B cell (primary cell): ENCODE data around the gene CCDC6. TPM values are rescaled to one million over a fixed set of nuclear protein-coding genes. Genes with fewer than 3 reads are reported as not detected.

Experiments
- ATAC-seq: fragments of 200-7000 bp; cut with Tn5 transposase; one replicate; pipeline ENCODE4 v1.10.0; 2021; ENCODE audit warnings: low read depth, mild to moderate bottlenecking, moderate number of reproducible peaks, moderate library complexity
- CTCF ChIA-PET: fragments of 350-600 bp; sonication (Branson Sonifier 250); formaldehyde crosslinking; loops from one replicate; lab custom pipeline; 2021; ENCODE audit warnings: antibody characterized with exemption, inconsistent platforms; lab: Charles Lee
- POLR2A ChIA-PET: fragments of 350-600 bp; sonication (Branson Sonifier 250); formaldehyde crosslinking; loops from one replicate; lab custom pipeline; 2021; ENCODE audit warnings: antibody characterized with exemption; lab: Charles Lee
- DNase-seq: peaks from one replicate; pipeline ENCODE4 v3.0.0; 2013
- H2AFZ ChIP-seq: 2 replicates; pipeline ENCODE4 v1.6.1; 2012; ENCODE audit warnings: mild to moderate bottlenecking, low read depth, low read length; ENCODE audit not compliant: insufficient read depth, poor library complexity, severe bottlenecking
- H3K27ac ChIP-seq, 2 donors: 1 replicate in 1 of 2; 2 replicates in 1 of 2; pipeline ENCODE4 v1.5.1; 2012 to 2013; ENCODE audit warnings: low read length in 2 of 2, mild to moderate bottlenecking in 2 of 2, moderate library complexity in 1 of 2
- H3K27me3 ChIP-seq, 4 experiments: fragments of 200-600 bp in 1 of 4; sonication (generic) in 1 of 4; replicated peaks in 1 of 4; 1 replicate in 2 of 4; 2 replicates in 2 of 4; pipeline versions ENCODE4 v1.6.1 to v1.7.0; 2013 to 2016; ENCODE audit warnings: low read length in 3 of 4, mild to moderate bottlenecking in 2 of 4, mixed read lengths in 1 of 4, moderate library complexity in 1 of 4; ENCODE audit not compliant: insufficient read depth in 4 of 4, control insufficient read depth in 3 of 4; ENCODE audit errors: control extremely low read depth in 1 of 4
- H3K36me3 ChIP-seq, 2 experiments: replicated peaks in 1 of 2; 1 replicate in 1 of 2; 2 replicates in 1 of 2; pipeline versions ENCODE4 v1.6.1 to v1.7.1; 2013; ENCODE audit warnings: low read length in 1 of 2; ENCODE audit not compliant: insufficient read depth in 2 of 2, control insufficient read depth in 1 of 2; ENCODE audit errors: control extremely low read depth in 1 of 2, extremely low read depth in 1 of 2
- H3K4me1 ChIP-seq, 2 donors: fragments of 200-600 bp in 1 of 2; sonication (generic) in 1 of 2; 1 replicate in 1 of 2; 2 replicates in 1 of 2; pipeline versions ENCODE4 v1.5.1 to v1.6.1; 2013 to 2017; ENCODE audit warnings: low read length in 2 of 2; ENCODE audit not compliant: control insufficient read depth in 2 of 2, insufficient read depth in 2 of 2
- H3K4me2 ChIP-seq: replicated peaks from 2 replicates; pipeline ENCODE3; 2012; ENCODE audit warnings: mild to moderate bottlenecking, low read depth, low read length; ENCODE audit not compliant: poor library complexity, severe bottlenecking
- H3K4me3 ChIP-seq, 5 experiments: fragments of 200-600 bp in 1 of 5; sonication (generic) in 1 of 5; 1 replicate in 3 of 5; 2 replicates in 2 of 5; pipeline versions ENCODE4 v1.5.1 to v1.7.0; 2011 to 2016; ENCODE audit warnings: low read length in 4 of 5, mild to moderate bottlenecking in 4 of 5, low read depth in 2 of 5, control low read depth in 1 of 5, moderate library complexity in 1 of 5; ENCODE audit not compliant: insufficient read depth in 1 of 5; ENCODE audit errors: control extremely low read depth in 1 of 5, extremely low read depth in 1 of 5
- H3K79me2 ChIP-seq: fragments of 200-600 bp; sonication (generic); one replicate; pipeline ENCODE4 v1.6.0; 2016; ENCODE audit warnings: low read length; ENCODE audit not compliant: control insufficient read depth, insufficient read depth
- H3K9ac ChIP-seq: fragments of 200-600 bp; sonication (generic); 2 replicates; pipeline ENCODE4 v1.6.1; 2017; ENCODE audit warnings: mild to moderate bottlenecking, low read length, moderate library complexity
- H3K9me3 ChIP-seq, 3 donors: one replicate each; pipeline versions ENCODE4 v1.6.1 to v1.7.1; 2013; ENCODE audit warnings: low read length in 2 of 3; ENCODE audit not compliant: control insufficient read depth in 2 of 3, insufficient read depth in 1 of 3; ENCODE audit errors: control extremely low read depth in 1 of 3
- H4K20me1 ChIP-seq: 2 replicates; pipeline ENCODE4 v1.6.0; 2012; ENCODE audit warnings: mild to moderate bottlenecking, low read length; ENCODE audit not compliant: insufficient read depth, control insufficient read depth, poor library complexity, severe bottlenecking
- H3K27ac Mint-ChIP-seq: one replicate; pipeline ENCODE4 v1.8.0; 2021; ENCODE audit warnings: mixed read lengths
- H3K27me3 Mint-ChIP-seq: one replicate; pipeline ENCODE4 v1.8.0; 2021; ENCODE audit warnings: mixed read lengths
- H3K4me1 Mint-ChIP-seq: one replicate; pipeline ENCODE4 v1.8.0; 2021; ENCODE audit warnings: mixed read lengths
- H3K4me3 Mint-ChIP-seq: one replicate; pipeline ENCODE4 v1.8.0; 2021; ENCODE audit warnings: mixed read lengths
- H3K9me3 Mint-ChIP-seq: one replicate; pipeline ENCODE4 v1.8.0; 2022; ENCODE audit warnings: mixed read lengths; ENCODE audit not compliant: insufficient read depth
- EZH2 ChIP-seq: IDR thresholded peaks from 2 replicates; pipeline ENCODE4 v1.6.1; 2012; ENCODE audit warnings: borderline replicate concordance, low read depth, mild to moderate bottlenecking, moderate library complexity, low read length; ENCODE audit not compliant: insufficient read depth, poor library complexity, severe bottlenecking
- intact Hi-C: fragments of 100-400 bp; cut with micrococcal nuclease; formaldehyde crosslinking; loops from one replicate; pipeline ENCODE4 v1.10.0; 2022
- polyA plus RNA-seq: library from polyadenylated mRNA; depleted of rRNA; stranded (reverse); fragments of >200 nt; gene quantifications from 2 replicates; pipeline ENCODE4 v1.2.3, GENCODE V29; 2012
- total RNA-seq, 2 donors: library from RNA; stranded (reverse); fragments of 120-200 nt in 1 of 2; gene quantifications; 1 replicate in 1 of 2; 2 replicates in 1 of 2; pipeline versions ENCODE4 v1.2.3 to v1.2.4, GENCODE V29; 2013 to 2022
- TF ChIP-seq, protein P1 (sequence below): fragments of 200-600 bp; IDR thresholded peaks from one replicate; pipeline ENCODE4 v1.8.0; 2022; ENCODE audit warnings: antibody characterized with exemption, mild to moderate bottlenecking

Gene CCDC6
- total and polyA plus RNA-seq, 2 donors (not counting 1 experiment from before 2014, with no cell fraction given): 18.2 to 30.1 TPM

DNA sequence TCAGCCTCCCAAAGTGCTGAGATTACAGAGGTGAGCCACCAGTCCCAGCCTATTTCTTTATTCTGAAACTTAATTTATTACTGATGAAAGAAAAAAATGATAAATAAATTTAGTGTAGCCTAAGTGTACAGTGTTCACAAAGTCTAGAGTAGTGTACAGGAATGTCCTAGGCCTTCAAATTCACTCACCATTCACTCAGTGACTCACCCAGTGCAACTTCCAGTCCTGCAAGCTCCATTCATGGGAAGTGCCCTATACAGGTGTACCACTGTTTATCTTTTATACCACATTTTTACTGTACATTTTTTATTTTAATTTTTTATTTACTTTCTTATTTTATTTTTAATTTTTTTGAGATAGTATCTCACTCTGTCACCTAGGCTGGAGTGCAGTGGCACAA is 165.3 kb downstream of the CCDC6 start:
- ChIA-PET CTCF (no interaction called here), POLR2A (no interaction called here)
- no peak overlapping the region for H2AFZ ChIP-seq
- no peaks in the 10 kb centered on the region for H3K27me3 ChIP-seq
- no peaks in the 10 kb centered on the region for H3K4me1 ChIP-seq
- H3K36me3 ChIP-seq: no peaks in the 10 kb centered on the region
- no peak overlapping the region for H3K27ac ChIP-seq
- intact Hi-C loops: no loop called here
- DNase-seq (no peak), ATAC-seq (no peak)
- H3K4me3 ChIP-seq: no peak overlapping the region
- H3K9me3 Mint-ChIP-seq: no peaks in the 10 kb centered on the region
- H3K9me3 ChIP-seq: peaks cover 0 to 10% (median 0%) of the 10 kb centered on the region in 3 donors
- H3K27me3 Mint-ChIP-seq: peaks cover 3% of the 10 kb centered on the region
- TF ChIP-seq, protein P1, sequence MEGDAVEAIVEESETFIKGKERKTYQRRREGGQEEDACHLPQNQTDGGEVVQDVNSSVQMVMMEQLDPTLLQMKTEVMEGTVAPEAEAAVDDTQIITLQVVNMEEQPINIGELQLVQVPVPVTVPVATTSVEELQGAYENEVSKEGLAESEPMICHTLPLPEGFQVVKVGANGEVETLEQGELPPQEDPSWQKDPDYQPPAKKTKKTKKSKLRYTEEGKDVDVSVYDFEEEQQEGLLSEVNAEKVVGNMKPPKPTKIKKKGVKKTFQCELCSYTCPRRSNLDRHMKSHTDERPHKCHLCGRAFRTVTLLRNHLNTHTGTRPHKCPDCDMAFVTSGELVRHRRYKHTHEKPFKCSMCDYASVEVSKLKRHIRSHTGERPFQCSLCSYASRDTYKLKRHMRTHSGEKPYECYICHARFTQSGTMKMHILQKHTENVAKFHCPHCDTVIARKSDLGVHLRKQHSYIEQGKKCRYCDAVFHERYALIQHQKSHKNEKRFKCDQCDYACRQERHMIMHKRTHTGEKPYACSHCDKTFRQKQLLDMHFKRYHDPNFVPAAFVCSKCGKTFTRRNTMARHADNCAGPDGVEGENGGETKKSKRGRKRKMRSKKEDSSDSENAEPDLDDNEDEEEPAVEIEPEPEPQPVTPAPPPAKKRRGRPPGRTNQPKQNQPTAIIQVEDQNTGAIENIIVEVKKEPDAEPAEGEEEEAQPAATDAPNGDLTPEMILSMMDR: no peak
- TF ChIP-seq EZH2: no peak
- H3K27ac Mint-ChIP-seq: no peak overlapping the region
- H3K79me2 ChIP-seq: no peaks in the 10 kb centered on the region
- no peak overlapping the region for H3K9ac ChIP-seq
- no peaks in the 10 kb centered on the region for H3K4me1 Mint-ChIP-seq
- H3K4me2 ChIP-seq: no peak overlapping the region
- no peaks in the 10 kb centered on the region for H4K20me1 ChIP-seq
- no peak overlapping the region for H3K4me3 Mint-ChIP-seq

Other genes with a start within 250 kb of the CCDC6 start
- gene SLC16A9, start 196.7 kb downstream of the CCDC6 start, total RNA-seq: not detected in 2 replicates
- gene SLC16A9, start 196.7 kb downstream of the CCDC6 start, polyA plus RNA-seq: 0.04 and 0.19 TPM in 2 replicates
- not detected in 2 replicates for gene MRLN, start 153.1 kb downstream of the CCDC6 start, total RNA-seq
- gene MRLN, start 153.1 kb downstream of the CCDC6 start, polyA plus RNA-seq: not detected in 2 replicates